Esophagus muscularis mucosa (tissue), 4 donors: ENCODE data around the gene NELFB. TPM values are rescaled to one million over a fixed set of nuclear protein-coding genes. Genes with fewer than 3 reads are reported as not detected.

Source experiments
- DNase-seq: peaks from one replicate; pipeline ENCODE4 v3.0.0-alpha.2; 2017; ENCODE audit errors: extremely low spot score
- H3K27ac ChIP-seq, 4 donors: fragments of 200-600 bp; sonication (generic); replicated peaks in 1 of 4; 1 replicate in 3 of 4; 2 replicates in 1 of 4; pipeline ENCODE4 v1.5.1; 2016 to 2019; ENCODE audit warnings: mild to moderate bottlenecking in 1 of 4
- H3K27me3 ChIP-seq, 4 donors: fragments of 200-600 bp; sonication (generic); one replicate each; pipeline versions ENCODE4 v1.5.1 to v1.6.0; 2016 to 2019
- H3K36me3 ChIP-seq, 4 donors: fragments of 200-600 bp; sonication (generic); one replicate each; pipeline ENCODE4 v1.5.1; 2016 to 2019
- H3K4me1 ChIP-seq, 4 donors: fragments of 200-600 bp; sonication (generic); one replicate each; pipeline ENCODE4 v1.5.1; 2016 to 2019
- H3K4me3 ChIP-seq, 4 donors: fragments of 200-600 bp; sonication (generic); 1 replicate in 2 of 4; 2 replicates in 2 of 4; pipeline ENCODE4 v1.5.1; 2016 to 2019; ENCODE audit warnings: mild to moderate bottlenecking in 4 of 4, moderate library complexity in 1 of 4
- H3K9me3 ChIP-seq, 4 donors: fragments of 200-600 bp; sonication (generic); 1 replicate in 3 of 4; 2 replicates in 1 of 4; pipeline ENCODE4 v1.5.1; 2016 to 2019
- EP300 ChIP-seq: sonication (generic); formaldehyde crosslinking; IDR thresholded peaks from one replicate; pipeline ENCODE4 v1.6.1; 2017; ENCODE audit warnings: antibody characterized with exemption
- POLR2A ChIP-seq: fragments of 450-650 bp; IDR thresholded peaks from one replicate; pipeline ENCODE4 v1.6.1; 2017; ENCODE audit warnings: antibody characterized with exemption, moderate library complexity, mild to moderate bottlenecking, low read depth
- POLR2AphosphoS5 ChIP-seq, 2 donors: sonication (generic); formaldehyde crosslinking; IDR thresholded peaks; one replicate each; pipeline ENCODE4 v1.6.1; 2017; ENCODE audit warnings: antibody characterized with exemption in 2 of 2
- WGBS: methylation state at CpG from one replicate; pipeline ENCODE4 v1.1.5; 2018; 5-methylcytosine and 5-hydroxymethylcytosine counted together
- intact Hi-C: fragments of 100-400 bp; cut with DNase I; formaldehyde crosslinking; loops from one replicate; pipeline ENCODE4 v1.15.1; 2023
- total RNA-seq, 4 donors: library from RNA; depleted of rRNA; stranded (reverse); fragments of >200 nt; gene quantifications; one replicate each; pipeline versions ENCODE4 v1.1.0 to v1.2.1, GENCODE V29; 2016
- TF ChIP-seq, protein P1 (sequence below), 3 experiments: fragments of 200-600 bp in 2 of 3; fragments of 450-650 bp in 1 of 3; sonication (generic) in 2 of 3; IDR thresholded peaks; one replicate each; pipeline ENCODE4 v1.5.1; 2017 to 2019; ENCODE audit warnings: antibody characterized with exemption in 3 of 3, mild to moderate bottlenecking in 2 of 3, moderate library complexity in 1 of 3

NELFB gene
- total RNA-seq, 4 donors from 2014 or later, result 26.6 to 73.2 (median 48.8) TPM

DNA sequence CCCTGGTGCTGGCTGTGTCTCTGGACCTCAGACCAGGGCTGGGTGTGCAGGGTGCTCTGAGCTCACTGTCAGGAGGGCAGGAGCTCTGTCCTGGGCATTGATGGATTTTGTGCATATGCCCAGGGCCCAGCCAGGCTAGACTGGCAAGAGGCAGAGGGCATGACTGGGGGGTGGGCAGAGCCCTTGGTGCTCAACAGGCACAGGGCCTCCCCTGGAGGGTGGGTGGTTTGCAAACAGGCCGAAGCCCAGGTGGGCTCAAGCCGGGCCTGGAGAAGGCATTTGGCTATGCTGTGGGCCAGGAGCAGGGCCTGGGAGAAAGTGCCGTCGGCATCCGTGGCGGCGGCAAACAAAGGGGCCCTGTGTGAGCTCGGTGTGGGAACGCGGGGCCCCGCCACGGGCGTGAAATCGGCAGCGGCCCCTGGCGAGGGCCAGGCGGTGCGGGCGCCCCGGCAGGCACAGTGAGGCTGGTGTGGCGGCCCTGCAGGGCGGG lies 48.8 kb downstream of the NELFB start:
- DNase-seq, result no peak
- Histone ChIP-seq H3K27ac (peak overlapping the region in 3 of 4 donors; percentile 56 to 81 (median 69)), H3K36me3 (no peaks in the 10 kb centered on the region), H3K4me1 (peaks cover 65 to 85% (median 74%) of the 10 kb centered on the region in 4 donors), H3K27me3 (peaks cover 0 to 93% (median 29%) of the 10 kb centered on the region in 4 donors), H3K9me3 (no peaks in the 10 kb centered on the region), H3K4me3 (no peak overlapping the region)
- intact Hi-C loops, result no loop called here
- TF ChIP-seq EP300, result no peak
- no peak for TF ChIP-seq POLR2A
- 94% methylated on average over 13 of the region's 22 CpGs for WGBS

- no peak for TF ChIP-seq EP300
- no peak for TF ChIP-seq POLR2AphosphoS5 (IDR thresholded peaks at IDR 0.05)
- TF ChIP-seq, protein P1, sequence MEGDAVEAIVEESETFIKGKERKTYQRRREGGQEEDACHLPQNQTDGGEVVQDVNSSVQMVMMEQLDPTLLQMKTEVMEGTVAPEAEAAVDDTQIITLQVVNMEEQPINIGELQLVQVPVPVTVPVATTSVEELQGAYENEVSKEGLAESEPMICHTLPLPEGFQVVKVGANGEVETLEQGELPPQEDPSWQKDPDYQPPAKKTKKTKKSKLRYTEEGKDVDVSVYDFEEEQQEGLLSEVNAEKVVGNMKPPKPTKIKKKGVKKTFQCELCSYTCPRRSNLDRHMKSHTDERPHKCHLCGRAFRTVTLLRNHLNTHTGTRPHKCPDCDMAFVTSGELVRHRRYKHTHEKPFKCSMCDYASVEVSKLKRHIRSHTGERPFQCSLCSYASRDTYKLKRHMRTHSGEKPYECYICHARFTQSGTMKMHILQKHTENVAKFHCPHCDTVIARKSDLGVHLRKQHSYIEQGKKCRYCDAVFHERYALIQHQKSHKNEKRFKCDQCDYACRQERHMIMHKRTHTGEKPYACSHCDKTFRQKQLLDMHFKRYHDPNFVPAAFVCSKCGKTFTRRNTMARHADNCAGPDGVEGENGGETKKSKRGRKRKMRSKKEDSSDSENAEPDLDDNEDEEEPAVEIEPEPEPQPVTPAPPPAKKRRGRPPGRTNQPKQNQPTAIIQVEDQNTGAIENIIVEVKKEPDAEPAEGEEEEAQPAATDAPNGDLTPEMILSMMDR (IDR thresholded peaks at IDR 0.05), result no peak
- TF ChIP-seq POLR2A, result no peak
- Histone ChIP-seq H3K36me3 (no peaks in the 10 kb centered on the region), H3K4me3 (peak overlapping the region; percentile 34 to 44 (median 37)), H3K4me1 (peaks cover 65 to 80% (median 74%) of the 10 kb centered on the region in 4 donors), H3K27me3 (peaks cover 0 to 93% (median 23%) of the 10 kb centered on the region in 4 donors), H3K27ac (peak overlapping the region; percentile 56 to 81 (median 66)), H3K9me3 (no peaks in the 10 kb centered on the region)
- WGBS, result 46% methylated on average over 5 of the region's 16 CpGs
- intact Hi-C loops, result no loop called here
- no peak for DNase-seq
Observed at GRCh38 chr9:137304383-137305059, 49.4 kb downstream of the NELFB start.

GRCh38 chr9:137305060-137305797 lies 50.1 kb downstream of the NELFB start:
- Histone ChIP-seq H3K4me3 (peak overlapping the region; percentile 34 to 44 (median 37)), H3K36me3 (no peaks in the 10 kb centered on the region), H3K27me3 (peaks cover 0 to 91% (median 16%) of the 10 kb centered on the region in 4 donors), H3K4me1 (peaks cover 59 to 72% (median 70%) of the 10 kb centered on the region in 4 donors), H3K9me3 (no peaks in the 10 kb centered on the region), H3K27ac (peak overlapping the region; percentile 56 to 81 (median 66))
- no peak for DNase-seq
- intact Hi-C loops, result no loop called here
- 26% methylated on average over 25 of the region's 36 CpGs for WGBS
- TF ChIP-seq, protein P1 (IDR thresholded peaks at IDR 0.05), result peak in 1 of 3 experiments; percentile 26
- peak in 1 of 2 donors; percentile 52 for TF ChIP-seq POLR2AphosphoS5 (IDR thresholded peaks at IDR 0.05)
- TF ChIP-seq POLR2A, result no peak
- no peak for TF ChIP-seq EP300

DNA sequence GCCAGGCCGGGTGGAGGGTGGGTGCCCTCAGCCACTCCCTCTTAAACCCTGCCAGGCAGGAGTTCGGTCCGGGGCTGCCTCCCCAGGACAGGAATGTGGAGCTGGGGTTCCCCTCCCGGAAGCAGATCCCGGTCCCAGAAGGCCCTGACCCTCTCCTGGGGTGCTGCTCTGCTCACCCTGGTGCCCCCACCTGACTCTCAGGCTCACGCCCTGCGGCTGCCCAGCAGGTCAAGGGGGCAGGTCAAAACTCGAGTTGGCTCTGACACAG lies 50.6 kb downstream of the NELFB start:
- H3K27ac ChIP-seq, result peak overlapping the region; percentile 56 to 81 (median 66)
- no peak for DNase-seq
- whole genome bisulfite sequencing, result 24% methylated on average over 7 of the region's 8 CpGs
- TF ChIP-seq POLR2A (no peak), EP300 (no peak), POLR2AphosphoS5 (IDR thresholded peaks at IDR 0.05) (no peak)
- TF ChIP-seq, protein P1 (IDR thresholded peaks at IDR 0.05), result no peak
- intact Hi-C loops, result no loop called here
- peaks cover 55 to 67% (median 65%) of the 10 kb centered on the region in 4 donors for H3K4me1 ChIP-seq
- no peaks in the 10 kb centered on the region for H3K9me3 ChIP-seq
- peak overlapping the region; percentile 34 to 44 (median 37) for H3K4me3 ChIP-seq
- H3K36me3 ChIP-seq, result no peaks in the 10 kb centered on the region
- peaks cover 0 to 86% (median 13%) of the 10 kb centered on the region in 4 donors for H3K27me3 ChIP-seq

DNA sequence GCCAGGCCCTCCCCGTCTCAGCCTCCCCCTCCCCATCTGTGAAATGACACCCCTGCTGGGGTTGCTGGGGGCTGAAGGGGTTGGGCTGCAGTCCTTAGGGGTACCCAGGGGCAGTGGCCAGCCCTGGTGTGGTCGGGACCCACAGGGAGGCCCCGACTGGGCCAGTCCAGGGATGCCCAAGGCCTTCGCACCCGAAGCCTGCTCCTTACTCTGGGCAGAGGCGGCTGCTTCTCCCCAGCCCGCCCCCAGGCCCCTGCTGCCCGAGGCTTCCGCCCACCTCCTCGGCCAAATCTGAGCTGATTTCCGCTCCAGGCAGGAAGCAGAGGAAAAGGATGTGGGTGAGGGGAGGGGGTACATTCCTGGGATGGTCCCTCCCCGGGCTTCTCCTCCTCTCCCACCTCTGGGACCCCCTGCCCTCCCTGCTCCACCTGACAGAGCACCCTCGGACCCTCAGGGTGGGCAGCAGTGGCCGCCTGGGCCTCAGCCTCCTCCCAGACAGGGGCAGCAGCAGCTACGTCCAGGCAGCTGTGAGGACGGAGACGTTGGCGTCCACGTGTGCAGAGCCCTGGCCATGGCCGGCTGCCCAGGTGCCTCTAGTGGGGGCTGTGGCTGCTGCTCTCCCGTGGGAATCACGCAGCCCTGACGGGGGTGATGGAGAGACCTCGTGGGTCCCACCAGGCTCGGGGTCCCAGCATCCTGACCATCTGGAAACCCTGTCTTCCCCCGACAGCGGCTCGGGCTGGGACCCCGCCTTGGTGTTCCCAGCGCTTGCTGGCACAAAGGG lies 51.1 kb downstream of the NELFB start:
- peak overlapping the region; percentile 56 to 81 (median 66) for H3K27ac ChIP-seq
- H3K36me3 ChIP-seq, result no peaks in the 10 kb centered on the region

More for the DNA sequence above, 51.1 kb downstream of the NELFB start:
- H3K4me3 ChIP-seq, result peak overlapping the region in 3 of 4 donors; percentile 35 to 44 (median 39)
- no peak for DNase-seq
- H3K4me1 ChIP-seq, result peaks cover 53 to 62% (median 60%) of the 10 kb centered on the region in 4 donors
- intact Hi-C loops, result no loop called here
- 29% methylated on average over 5 of the region's 30 CpGs for WGBS
- H3K27me3 ChIP-seq, result peaks cover 0 to 83% (median 13%) of the 10 kb centered on the region in 4 donors
- no peak for TF ChIP-seq POLR2AphosphoS5 (IDR thresholded peaks at IDR 0.05)
- TF ChIP-seq EP300, result no peak
- TF ChIP-seq, protein P1 (IDR thresholded peaks at IDR 0.05), result no peak
- no peak for TF ChIP-seq POLR2A
- no peaks in the 10 kb centered on the region for H3K9me3 ChIP-seq
